SIG-M5 (cell line): ENCODE measurements around the gene NTN1.

Experiments
- DNase-seq: peaks from one replicate; lab custom pipeline; 2025; lab: John Stamatoyannopoulos, UW

The NTN1 gene

GRCh38 chr17:9166788-9167187 is 145.5 kb downstream of the NTN1 start:
- DNase-seq = no peak

GRCh38 chr17:9167379-9167778 is 146.1 kb downstream of the NTN1 start:
- DNase-seq = no peak

- DNase-seq = no peak
Observed at GRCh38 chr17:9169116-9169515, 147.8 kb downstream of the NTN1 start.

GRCh38 chr17:9170336-9170735 is 149.0 kb downstream of the NTN1 start:
- no peak for DNase-seq

- no peak for DNase-seq
Observed at GRCh38 chr17:9170853-9171252, 149.5 kb downstream of the NTN1 start.

GRCh38 chr17:9173386-9173983 is 152.2 kb downstream of the NTN1 start:
- no peak for DNase-seq

- DNase-seq = no peak
Observed at GRCh38 chr17:9174312-9174711, 153.0 kb downstream of the NTN1 start.

- DNase-seq = no peak
Observed at GRCh38 chr17:9174779-9175574, 153.7 kb downstream of the NTN1 start.

GRCh38 chr17:9175700-9176467 is 154.6 kb downstream of the NTN1 start:
- DNase-seq = no peak

GRCh38 chr17:9177212-9177611 is 155.9 kb downstream of the NTN1 start:
- no peak for DNase-seq

- no peak for DNase-seq
Observed at GRCh38 chr17:9178319-9178718, 157.0 kb downstream of the NTN1 start.

GRCh38 chr17:9179602-9180001 is 158.3 kb downstream of the NTN1 start:
- no peak for DNase-seq

- DNase-seq = no peak
Observed at GRCh38 chr17:9181640-9182039, 160.3 kb downstream of the NTN1 start.

GRCh38 chr17:9183306-9183705 is 162.0 kb downstream of the NTN1 start:
- DNase-seq = no peak

- no peak for DNase-seq
Observed at GRCh38 chr17:9185142-9185541, 163.8 kb downstream of the NTN1 start.

GRCh38 chr17:9185688-9186284 is 164.5 kb downstream of the NTN1 start:
- no peak for DNase-seq

- no peak for DNase-seq
Observed at GRCh38 chr17:9187828-9188227, 166.5 kb downstream of the NTN1 start.

- no peak for DNase-seq
Observed at GRCh38 chr17:9188367-9188766, 167.1 kb downstream of the NTN1 start.

GRCh38 chr17:9189870-9190269 is 168.6 kb downstream of the NTN1 start:
- no peak for DNase-seq

GRCh38 chr17:9192010-9192409 is 170.7 kb downstream of the NTN1 start:
- DNase-seq = no peak

- no peak for DNase-seq
Observed at GRCh38 chr17:9195411-9195810, 174.1 kb downstream of the NTN1 start.

GRCh38 chr17:9195961-9196670 is 174.8 kb downstream of the NTN1 start:
- DNase-seq = no peak
